NCI-H1092 treated with DMSO at 0.1 percent for 48 hours (cell line): Measurements from ENCODE around the gene SHH.

Experiments
- DNase-seq: peaks from one replicate; lab custom pipeline; 2025; lab: John Stamatoyannopoulos, UW

SHH gene

GRCh38 chr7:155764438-155764793 is 47.8 kb downstream of the SHH start:
- DNase-seq: no peak

- no peak for DNase-seq
These were observed 48.4 kb downstream of the SHH start for GRCh38 chr7:155763691-155764437.

- no peak for DNase-seq
These were observed 49.1 kb downstream of the SHH start for GRCh38 chr7:155763122-155763521.

- no peak for DNase-seq
These were observed 49.6 kb downstream of the SHH start for GRCh38 chr7:155762655-155763054.

GRCh38 chr7:155762036-155762435 is 50.2 kb downstream of the SHH start:
- no peak for DNase-seq

- DNase-seq: no peak
These were observed 51.1 kb downstream of the SHH start for GRCh38 chr7:155761162-155761561.

- DNase-seq: no peak
These were observed 52.4 kb downstream of the SHH start for GRCh38 chr7:155759740-155760430.

- DNase-seq: no peak
These were observed 53.9 kb downstream of the SHH start for GRCh38 chr7:155758348-155758747.

GRCh38 chr7:155756322-155756721 is 55.9 kb downstream of the SHH start:
- DNase-seq: no peak

- DNase-seq: no peak
These were observed 57.2 kb downstream of the SHH start for GRCh38 chr7:155755026-155755425.

GRCh38 chr7:155754165-155754564 is 58.1 kb downstream of the SHH start:
- no peak for DNase-seq

GRCh38 chr7:155753446-155753965 is 58.8 kb downstream of the SHH start:
- no peak for DNase-seq

GRCh38 chr7:155752756-155753445 is 59.4 kb downstream of the SHH start:
- no peak for DNase-seq

- no peak for DNase-seq
These were observed 60.9 kb downstream of the SHH start for GRCh38 chr7:155751409-155751808.

GRCh38 chr7:155750255-155751125 is 61.8 kb downstream of the SHH start:
- DNase-seq: no peak
